ENCODE measurements around the gene GALC. TPM values are rescaled to one million over a fixed set of nuclear protein-coding genes. Genes with fewer than 3 reads are reported as not detected.

GALC gene
- total RNA-seq, 1 donor = 19.2 TPM

DNA sequence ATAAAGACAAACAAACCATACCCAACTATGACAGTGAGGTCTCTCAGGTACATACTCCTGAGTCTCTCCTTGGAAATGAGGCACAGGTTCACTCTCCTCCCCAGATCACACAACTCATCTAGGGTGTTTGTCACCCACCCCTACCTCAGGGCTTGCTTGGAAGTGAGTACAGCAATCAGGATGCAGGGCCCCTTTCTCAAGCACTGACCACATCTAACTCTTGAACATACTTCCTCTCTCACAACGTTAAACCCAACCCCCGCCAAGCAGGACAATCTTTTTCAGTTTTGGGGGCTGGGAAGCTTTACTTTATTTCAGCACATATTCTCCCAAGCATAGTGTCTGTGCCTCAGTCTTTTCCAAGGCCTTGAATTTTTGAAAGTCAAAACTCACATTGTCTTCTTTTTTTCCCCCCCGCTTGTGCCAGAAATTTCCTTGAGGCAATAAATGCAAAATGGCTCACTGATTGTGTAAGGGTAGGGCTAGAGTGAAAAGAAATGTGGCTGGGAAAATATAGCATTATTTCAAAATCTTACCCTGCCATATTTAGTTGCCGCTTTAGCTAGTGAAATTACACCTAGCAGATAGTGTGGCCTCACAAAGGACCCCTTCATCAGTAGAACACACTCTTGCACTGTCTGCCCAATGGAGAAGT lies 9.6 kb upstream of the GALC start:
- no peak for TF ChIP-seq CTCF (IDR thresholded peaks at IDR 0.05; ENCODE audit: insufficient read depth, low read length)
- H3K4me3 ChIP-seq (ENCODE audit: low read depth, low read length) = no peak overlapping the region
- DNase-seq (ENCODE audit: low read depth) = no peak

- no peak overlapping the region for H3K4me3 ChIP-seq (ENCODE audit: low read depth, low read length)
- TF ChIP-seq CTCF (IDR thresholded peaks at IDR 0.05; ENCODE audit: insufficient read depth, low read length) = no peak
- no peak for DNase-seq (ENCODE audit: low read depth)
Measured at GRCh38 chr14:87999277-87999676, 6.3 kb upstream of the GALC start.

GRCh38 chr14:87998482-87998881 lies 5.5 kb upstream of the GALC start:
- no peak for DNase-seq (ENCODE audit: low read depth)
- no peak overlapping the region for H3K4me3 ChIP-seq (ENCODE audit: low read depth, low read length)
- TF ChIP-seq CTCF (IDR thresholded peaks at IDR 0.05; ENCODE audit: insufficient read depth, low read length) = no peak

GRCh38 chr14:87996291-87996592 lies 3.3 kb upstream of the GALC start:
- TF ChIP-seq CTCF (IDR thresholded peaks at IDR 0.05; ENCODE audit: insufficient read depth, low read length) = no peak
- no peak overlapping the region for H3K4me3 ChIP-seq (ENCODE audit: low read depth, low read length)
- no peak for DNase-seq (ENCODE audit: low read depth)

- DNase-seq (ENCODE audit: low read depth) = no peak
- H3K4me3 ChIP-seq (ENCODE audit: low read depth, low read length) = no peak overlapping the region
- no peak for TF ChIP-seq CTCF (IDR thresholded peaks at IDR 0.05; ENCODE audit: insufficient read depth, low read length)
Measured at GRCh38 chr14:87995500-87996290, 2.7 kb upstream of the GALC start.

GRCh38 chr14:87994974-87995373 lies 2.0 kb upstream of the GALC start:
- DNase-seq (ENCODE audit: low read depth) = no peak
- TF ChIP-seq CTCF (IDR thresholded peaks at IDR 0.05; ENCODE audit: insufficient read depth, low read length) = no peak
- H3K4me3 ChIP-seq (ENCODE audit: low read depth, low read length) = no peak overlapping the region

Data from fibroblast of the aortic adventitia (primary cell).